GM15510 (cell line): ENCODE measurements around the gene NPPA.

Experiments used
- POLR2A ChIP-seq: IDR thresholded peaks from 3 replicates; pipeline ENCODE4 v1.6.1; 2011; ENCODE audit warnings: borderline replicate concordance; ENCODE audit not compliant: insufficient read length; ENCODE audit errors: extremely low read depth

NPPA gene

DNA sequence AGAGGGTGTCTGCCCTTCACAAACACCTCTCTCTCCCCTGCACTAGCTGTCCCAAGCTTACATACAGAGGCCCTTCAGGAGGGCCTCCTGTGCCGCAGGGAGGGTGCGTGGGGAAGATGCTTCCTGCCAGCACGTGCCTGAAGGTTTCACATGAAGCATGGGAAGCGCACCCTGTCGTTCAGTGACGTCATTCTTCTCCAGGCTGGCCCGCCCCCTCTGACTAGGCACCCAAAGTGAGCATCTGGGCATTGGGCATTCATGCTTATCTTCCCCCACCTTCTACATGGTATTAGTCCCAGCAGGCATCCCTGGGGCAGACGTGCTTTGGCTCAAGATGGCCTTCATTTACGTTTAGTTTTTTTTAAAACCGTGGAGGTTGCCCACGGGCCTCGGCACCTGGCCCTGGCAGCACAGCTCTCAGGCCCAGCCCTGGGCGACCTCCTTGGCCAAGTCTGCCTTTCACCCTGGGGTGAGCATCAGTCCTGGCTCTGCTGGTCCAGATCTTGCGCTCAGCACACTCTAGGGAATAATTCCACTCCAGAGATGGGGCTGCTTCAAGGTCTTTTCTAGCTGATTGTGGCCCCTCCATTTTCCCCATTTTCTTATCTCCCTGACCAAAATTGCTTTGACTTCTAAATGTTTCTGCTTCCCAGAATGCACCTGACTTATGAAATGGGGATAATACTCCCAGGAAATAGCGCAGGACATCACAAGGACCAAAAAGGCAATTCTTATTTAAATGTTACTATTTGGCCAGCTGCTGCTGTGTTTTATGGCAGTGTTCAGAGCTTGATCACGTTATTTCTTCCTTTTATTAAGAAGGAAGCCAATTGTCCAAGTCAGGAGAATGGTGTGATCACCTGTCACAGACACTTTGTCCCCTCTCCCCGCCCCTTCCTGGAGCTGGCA, 6.1 kb downstream of the NPPA start:
- no peak for TF ChIP-seq POLR2A

DNA sequence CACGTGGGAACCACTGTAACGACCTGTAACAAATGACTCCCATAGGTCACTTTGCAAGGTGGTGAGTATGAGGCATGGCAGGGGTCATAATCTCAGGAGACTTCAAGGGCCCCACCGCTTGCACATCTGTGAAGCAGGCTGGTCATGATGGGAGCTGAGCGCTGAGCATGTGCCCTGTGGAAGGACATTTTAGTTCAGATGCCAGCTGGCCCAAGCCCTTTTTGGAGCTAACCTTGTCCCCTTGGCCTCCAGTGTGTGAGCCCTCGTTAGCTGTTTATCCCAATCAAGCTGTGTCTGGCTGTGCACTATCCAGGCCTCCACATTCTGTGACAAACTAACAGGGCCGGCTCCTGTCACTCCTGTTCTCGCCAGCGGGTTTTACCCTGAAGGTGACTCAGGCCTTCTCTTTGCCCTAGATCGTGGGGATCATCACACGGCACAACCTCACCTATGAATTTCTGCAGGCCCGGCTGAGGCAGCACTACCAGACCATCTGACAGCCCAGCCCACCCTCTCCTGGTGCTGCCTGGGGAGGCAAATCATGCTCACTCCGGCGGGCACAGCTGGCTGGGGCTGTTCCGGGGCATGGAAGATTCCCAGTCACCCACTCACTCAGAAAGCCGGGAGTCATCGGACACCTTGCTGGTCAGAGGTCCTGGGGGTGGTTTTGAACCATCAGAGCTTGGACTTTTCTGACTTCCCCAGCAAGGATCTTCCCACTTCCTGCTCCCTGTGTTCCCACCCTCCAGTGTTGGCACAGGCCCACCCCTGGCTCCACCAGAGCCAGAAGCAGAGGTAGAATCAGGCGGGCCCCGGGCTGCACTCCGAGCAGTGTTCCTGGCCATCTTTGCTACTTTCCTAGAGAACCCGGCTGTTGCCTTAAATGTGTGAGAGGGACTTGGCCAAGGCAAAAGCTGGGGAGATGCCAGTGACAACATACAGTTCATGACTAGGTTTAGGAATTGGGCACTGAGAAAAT, 7.6 kb downstream of the NPPA start:
- TF ChIP-seq POLR2A, result no peak

GRCh38 chr1:11838349-11839272, 9.0 kb downstream of the NPPA start:
- TF ChIP-seq POLR2A, result no peak

- no peak for TF ChIP-seq POLR2A
Observed at GRCh38 chr1:11837767-11838348, 9.7 kb downstream of the NPPA start.

DNA sequence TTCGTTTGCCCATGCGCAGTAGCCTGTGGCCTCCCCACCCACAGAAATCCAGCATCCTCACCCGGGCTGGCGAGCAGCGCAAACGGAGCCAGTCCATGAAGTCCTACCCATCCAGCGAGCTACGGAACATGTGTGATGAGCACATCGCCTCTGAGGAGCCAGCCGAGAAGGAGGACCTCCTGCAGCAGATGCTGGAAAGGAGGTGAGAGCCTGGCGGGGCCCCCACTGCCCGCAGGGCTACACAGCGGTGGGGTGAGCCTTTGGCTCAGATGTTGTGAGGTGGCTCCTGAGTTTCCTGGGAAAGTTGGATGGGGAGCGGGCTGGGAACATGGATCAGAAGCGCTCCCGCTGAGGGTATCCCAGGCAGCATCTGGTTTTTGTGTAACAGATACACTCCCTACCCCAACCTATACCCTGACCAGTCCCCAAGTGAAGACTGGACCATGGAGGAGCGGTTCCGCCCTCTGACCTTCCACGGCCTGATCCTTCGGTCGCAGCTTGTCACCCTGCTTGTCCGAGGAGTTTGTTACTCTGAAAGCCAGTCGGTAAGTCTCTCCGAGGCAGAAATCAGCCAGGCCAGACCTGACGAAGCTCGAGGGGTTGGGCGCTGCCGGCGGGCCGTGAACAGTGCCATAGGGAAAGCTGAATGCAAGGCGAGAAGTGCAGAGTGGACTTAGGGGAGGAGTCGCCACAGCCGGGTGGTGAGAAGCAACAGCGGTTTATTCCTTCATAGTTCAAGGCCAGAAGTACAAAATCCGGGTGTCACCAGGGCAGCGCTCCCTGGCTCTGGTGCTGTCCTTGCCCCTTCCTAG, 10.4 kb downstream of the NPPA start:
- TF ChIP-seq POLR2A, result no peak

- TF ChIP-seq POLR2A, result no peak
Observed at GRCh38 chr1:11835441-11836225, 11.9 kb downstream of the NPPA start.

DNA sequence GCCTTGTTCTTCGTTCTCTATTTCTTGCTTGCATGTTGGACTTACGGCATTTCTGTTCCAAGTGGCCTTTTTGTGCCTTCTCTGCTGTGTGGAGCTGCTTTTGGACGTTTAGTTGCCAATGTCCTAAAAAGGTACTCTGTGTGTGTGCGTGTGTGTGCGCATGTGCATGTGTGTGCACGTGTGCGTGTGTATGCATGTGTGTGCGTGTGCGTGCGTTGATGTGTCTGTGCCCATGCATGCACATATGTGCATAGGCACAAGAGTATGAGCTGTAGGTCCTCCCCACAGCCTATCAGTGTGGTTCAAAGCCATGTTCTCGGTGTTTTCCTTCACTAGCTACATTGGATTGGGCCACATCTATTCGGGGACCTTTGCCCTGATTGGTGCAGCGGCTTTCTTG, 13.7 kb downstream of the NPPA start:
- no peak for TF ChIP-seq POLR2A

DNA sequence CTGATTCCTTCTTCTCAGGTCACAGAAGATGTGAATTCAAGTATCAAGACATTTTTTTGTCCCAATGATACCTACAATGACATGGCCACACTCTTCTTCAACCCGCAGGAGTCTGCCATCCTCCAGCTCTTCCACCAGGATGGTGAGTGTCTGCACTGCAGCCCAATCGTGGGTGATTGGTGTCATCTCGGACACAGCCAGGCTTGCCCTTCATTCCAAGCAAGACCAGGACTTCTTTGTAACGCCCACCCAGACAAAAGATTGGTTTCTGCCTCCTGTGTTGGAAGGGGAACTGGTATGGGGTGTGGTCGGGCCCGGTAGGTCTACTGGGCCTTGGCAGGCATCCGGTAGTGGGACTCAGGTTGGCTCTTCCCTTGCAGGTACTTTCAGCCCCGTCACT, 14.1 kb downstream of the NPPA start:
- TF ChIP-seq POLR2A, result no peak

DNA sequence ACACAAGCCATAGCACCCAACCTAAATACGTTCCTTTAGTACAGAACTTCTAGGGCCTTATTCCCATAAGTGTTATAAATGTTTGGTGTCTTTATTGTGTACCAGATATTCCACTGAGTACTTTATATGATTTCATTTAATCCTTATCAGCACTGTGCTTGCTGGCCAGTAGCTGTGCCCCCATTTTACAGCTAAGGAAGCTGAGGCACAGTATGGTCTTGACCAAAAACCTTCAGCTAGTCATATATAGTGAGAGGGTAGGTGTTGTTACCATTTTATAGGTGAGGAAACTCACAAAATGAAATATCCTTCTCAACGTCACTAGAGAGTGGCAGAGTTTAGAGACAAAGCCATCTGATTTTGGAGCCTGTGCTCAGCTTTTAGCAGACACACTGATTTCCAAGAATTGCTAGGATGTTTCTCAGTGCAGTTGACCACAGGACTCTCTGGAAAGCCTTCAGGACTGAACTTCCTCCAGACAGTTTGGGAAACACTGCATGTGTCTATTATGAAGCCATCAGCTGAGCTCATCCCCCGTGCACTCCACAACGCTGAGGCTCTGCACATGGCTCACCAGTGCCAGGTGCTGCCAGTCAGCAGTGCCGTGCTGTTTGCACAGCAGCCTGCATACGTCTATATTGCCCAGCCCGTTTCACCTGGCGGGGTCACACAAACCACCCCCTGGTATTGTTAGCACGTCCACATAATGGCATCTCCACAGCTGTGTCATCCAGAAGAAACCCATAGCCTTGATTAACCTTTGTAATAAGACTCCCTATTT, 15.4 kb downstream of the NPPA start:
- no peak for TF ChIP-seq POLR2A

- TF ChIP-seq POLR2A, result no peak
Observed at GRCh38 chr1:11828511-11828910, 19.1 kb downstream of the NPPA start.

- no peak for TF ChIP-seq POLR2A
Observed at GRCh38 chr1:11826946-11827345, 20.6 kb downstream of the NPPA start.

DNA sequence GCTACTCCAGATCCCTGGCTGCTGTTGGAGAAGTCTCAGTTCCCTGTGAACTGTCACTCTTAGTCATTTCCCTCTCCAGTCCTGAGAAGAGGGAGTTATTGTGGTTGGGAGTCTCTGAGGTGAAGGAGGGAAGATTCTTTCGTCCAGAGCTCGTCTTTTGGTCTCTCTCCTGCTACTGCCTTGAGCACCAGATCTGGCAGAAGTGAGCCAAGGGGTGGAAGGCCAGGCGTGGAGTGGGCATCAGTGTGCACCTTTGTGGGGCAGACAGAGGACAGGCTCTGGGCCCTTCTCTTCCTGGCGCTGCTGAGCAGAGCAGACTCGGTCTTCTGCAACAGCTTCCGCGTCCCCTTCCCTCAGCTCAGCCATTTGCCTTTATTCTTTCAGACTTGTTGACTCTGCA, 22.5 kb downstream of the NPPA start:
- no peak for TF ChIP-seq POLR2A

DNA sequence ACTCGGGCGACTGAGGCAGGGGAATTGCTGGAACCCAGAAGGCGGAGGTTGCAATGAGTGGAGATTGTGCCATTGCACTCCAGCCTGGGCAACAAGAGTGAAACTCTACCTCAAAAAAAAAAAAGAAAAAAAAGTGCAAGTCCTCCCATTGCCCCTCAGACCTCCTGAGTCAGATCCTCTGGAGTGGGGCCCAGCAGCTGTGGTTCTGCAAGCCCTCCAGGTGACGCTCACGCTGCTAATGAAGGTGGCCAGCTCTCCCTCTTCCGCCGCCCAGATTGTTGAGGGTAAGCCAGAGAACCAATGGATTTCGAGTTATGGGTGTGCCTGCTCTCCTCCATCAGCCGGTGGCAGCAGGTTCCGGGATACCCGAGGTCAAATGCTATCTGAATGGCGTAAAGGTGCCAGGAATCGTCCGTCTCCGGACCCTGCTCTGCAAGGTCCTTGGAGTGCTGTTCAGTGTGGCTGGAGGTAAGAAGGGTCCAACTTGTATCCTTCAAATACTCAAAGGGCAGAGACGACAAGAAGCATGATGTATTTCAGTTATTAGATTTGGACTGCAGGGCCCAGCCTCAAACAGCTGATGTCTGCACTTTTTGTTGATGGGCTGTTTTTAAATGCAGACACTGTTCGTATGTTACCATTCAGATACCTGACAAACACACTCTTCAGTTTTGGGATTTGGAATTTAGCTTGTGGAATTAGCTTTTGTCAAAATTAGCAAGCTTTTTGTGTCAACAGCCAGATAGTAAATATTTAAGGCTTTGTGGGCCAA, 24.0 kb downstream of the NPPA start:
- TF ChIP-seq POLR2A, result no peak
